ENCODE measurements around the gene TENM4.

Gene TENM4

GRCh38 chr11:78905756-78906155 is 535.1 kb downstream of the TENM4 start:
- Histone ChIP-seq H3K4me3 (ENCODE audit: low read depth, low read length) (no peak overlapping the region), H3K4me1 (ENCODE audit: control insufficient read depth, insufficient read depth, low read length) (no peaks in the 10 kb centered on the region), H3K9me3 (ENCODE audit: control insufficient read depth, insufficient read depth, low read depth, low read length) (no peaks in the 10 kb centered on the region), H3K27ac (ENCODE audit: extremely low read depth, low read depth, low read length) (no peak overlapping the region), H3K36me3 (ENCODE audit: control insufficient read depth in 2 of 2, insufficient read depth in 1 of 2, low read length in 2 of 2) (no peaks in the 10 kb centered on the region)
- CTCF ChIA-PET: no interaction called here
- TF ChIP-seq ZNF174 (tag by site-specific recombination; IDR thresholded peaks at IDR 0.05) (no peak), ZNF19 (tag by site-specific recombination; IDR thresholded peaks at IDR 0.05; ENCODE audit: low read depth) (no peak), ZNF555 (tag by site-specific recombination; conservative IDR thresholded peaks at IDR 0.05) (no peak), REST (tag by site-specific recombination; IDR thresholded peaks at IDR 0.05) (no peak), GLI4 (tag by site-specific recombination; IDR thresholded peaks at IDR 0.05) (no peak), ZNF169 (tag by site-specific recombination; IDR thresholded peaks at IDR 0.05) (no peak), ZNF626 (tag by site-specific recombination; IDR thresholded peaks at IDR 0.05) (no peak), ZNF426 (tag by site-specific recombination; IDR thresholded peaks at IDR 0.05) (no peak), ZNF843 (tag by site-specific recombination; IDR thresholded peaks at IDR 0.05) (no peak), ZNF202 (tag by site-specific recombination; IDR thresholded peaks at IDR 0.05; ENCODE audit: borderline replicate concordance) (no peak), KLF7 (tag by site-specific recombination; IDR thresholded peaks at IDR 0.05; ENCODE audit: borderline replicate concordance) (no peak), ZNF510 (tag by site-specific recombination; IDR thresholded peaks at IDR 0.05; ENCODE audit: insufficient replicate concordance) (no peak), ZBTB10 (tag by site-specific recombination; IDR thresholded peaks at IDR 0.05) (no peak), ZNF624 (tag by site-specific recombination; IDR thresholded peaks at IDR 0.05) (no peak), ZBTB8A (tag by site-specific recombination; IDR thresholded peaks at IDR 0.05) (no peak), SCRT2 (tag by site-specific recombination; IDR thresholded peaks at IDR 0.05) (no peak), ZNF449 (tag by site-specific recombination; IDR thresholded peaks at IDR 0.05) (no peak)
- POLR2A ChIA-PET: no interaction called here

- H3K4me3 ChIP-seq (ENCODE audit: low read depth, low read length): no peak overlapping the region
- no peak overlapping the region for H3K27ac ChIP-seq (ENCODE audit: extremely low read depth, low read depth, low read length)
- H3K4me1 ChIP-seq (ENCODE audit: control insufficient read depth, insufficient read depth, low read length): no peaks in the 10 kb centered on the region
- POLR2A ChIA-PET: no interaction called here
- H3K36me3 ChIP-seq (ENCODE audit: control insufficient read depth in 2 of 2, insufficient read depth in 1 of 2, low read length in 2 of 2): no peaks in the 10 kb centered on the region
- no peaks in the 10 kb centered on the region for H3K9me3 ChIP-seq (ENCODE audit: control insufficient read depth, insufficient read depth, low read depth, low read length)
- CTCF ChIA-PET: interaction anchor here (0.7 kb wide), 1 partner anchor 16 kb away, joined by 4 read pairs; no protein-coding TSS in a partner anchor
- TF ChIP-seq ZBTB8A (tag by site-specific recombination; IDR thresholded peaks at IDR 0.05) (no peak), KLF8 (tag by site-specific recombination; IDR thresholded peaks at IDR 0.05) (no peak), ZNF561 (tag by site-specific recombination; IDR thresholded peaks at IDR 0.05; ENCODE audit: borderline replicate concordance) (no peak), PRDM2 (tag by site-specific recombination; IDR thresholded peaks at IDR 0.05; ENCODE audit: borderline replicate concordance) (no peak), ZNF544 (tag by site-specific recombination; IDR thresholded peaks at IDR 0.05) (no peak)
Measured at GRCh38 chr11:78902771-78903507, 537.9 kb downstream of the TENM4 start.
